Measurements from ENCODE around the gene KIF6. TPM values are rescaled to one million over a fixed set of nuclear protein-coding genes. Genes with fewer than 3 reads are reported as not detected.
A peak's percentile ranks its signal among the peaks of the same experiment; 100 is the strongest.

The KIF6 gene
- total RNA-seq, 4 donors from 2014 or later: 0.14 to 46.6 (median 0.48) TPM; not detected in 1

GRCh38 chr6:39614393-39614950 lies 110.7 kb downstream of the KIF6 start:
- Histone ChIP-seq H3K9me3 (no peaks in the 10 kb centered on the region), H3K4me1 (no peaks in the 10 kb centered on the region), H3K36me3 (no peaks in the 10 kb centered on the region), H3K27me3 (no peaks in the 10 kb centered on the region), H3K27ac (no peak overlapping the region), H3K4me3 (no peak overlapping the region)
- in situ Hi-C loops (cut with MboI; ENCODE audit: low pct_ligation_motif_present in 1 of 4, low pct_unique_long_range_greater_than_20kb in 1 of 4, low sequenced_read_pairs in 3 of 4): no loop called here
- 88 to 100% methylated on average over 2 of the region's 2 CpGs for WGBS, 2 donors (ENCODE audit: low coverage in 1 of 2)
- no peak for TF ChIP-seq POLR2A (IDR thresholded peaks at IDR 0.05)
- TF ChIP-seq CTCF (IDR thresholded peaks at IDR 0.05): no peak
- no peak for TF ChIP-seq EP300 (IDR thresholded peaks at IDR 0.05; ENCODE audit: low read depth)
- TF ChIP-seq POLR2AphosphoS5 (IDR thresholded peaks at IDR 0.05): no peak
- intact Hi-C loops (cut with DNase I; ENCODE audit: low total_unique reads): loop anchor here (10.0 kb wide), 1 partner anchor 910 kb away; the partner anchor contains the start of gene GLO1
- DNase-seq: no peak

GRCh38 chr6:39610221-39610620 lies 115.0 kb downstream of the KIF6 start:
- Histone ChIP-seq H3K9me3 (no peaks in the 10 kb centered on the region), H3K27ac (peak overlapping the region in 3 of 4 donors; percentile 3 to 25 (median 20)), H3K4me3 (no peak overlapping the region), H3K27me3 (no peaks in the 10 kb centered on the region), H3K36me3 (no peaks in the 10 kb centered on the region), H3K4me1 (no peaks in the 10 kb centered on the region)
- no peak for DNase-seq
- intact Hi-C loops (cut with DNase I; ENCODE audit: low total_unique reads): loop anchor here (10.0 kb wide), 1 partner anchor 905 kb away; the partner anchor contains the start of gene GLO1
- in situ Hi-C loops (cut with MboI; ENCODE audit: low pct_ligation_motif_present in 1 of 4, low pct_unique_long_range_greater_than_20kb in 1 of 4, low sequenced_read_pairs in 3 of 4): no loop called here
- 21 to 28% methylated on average over 3 of the region's 3 CpGs for WGBS, 2 donors (ENCODE audit: low coverage in 1 of 2)
- TF ChIP-seq EP300 (IDR thresholded peaks at IDR 0.05; ENCODE audit: low read depth): no peak
- no peak for TF ChIP-seq POLR2A (IDR thresholded peaks at IDR 0.05)
- TF ChIP-seq CTCF (IDR thresholded peaks at IDR 0.05): no peak
- no peak for TF ChIP-seq POLR2AphosphoS5 (IDR thresholded peaks at IDR 0.05)

GRCh38 chr6:39608652-39609345 lies 116.4 kb downstream of the KIF6 start:
- 83 to 100% methylated on average over 1 to 7 of the region's 7 CpGs for WGBS, 2 donors (ENCODE audit: low coverage in 1 of 2)
- H3K27ac ChIP-seq: no peak overlapping the region

More at GRCh38 chr6:39608652-39609345, 116.4 kb downstream of the KIF6 start:
- in situ Hi-C loops (cut with MboI; ENCODE audit: low pct_ligation_motif_present in 1 of 4, low pct_unique_long_range_greater_than_20kb in 1 of 4, low sequenced_read_pairs in 3 of 4) (no loop called here), intact Hi-C loops (cut with DNase I; ENCODE audit: low total_unique reads) (no loop called here)
- TF ChIP-seq POLR2AphosphoS5 (IDR thresholded peaks at IDR 0.05) (no peak), CTCF (IDR thresholded peaks at IDR 0.05) (no peak), EP300 (IDR thresholded peaks at IDR 0.05; ENCODE audit: low read depth) (no peak), POLR2A (IDR thresholded peaks at IDR 0.05) (no peak)
- H3K27me3 ChIP-seq: no peaks in the 10 kb centered on the region
- no peak for DNase-seq
- H3K36me3 ChIP-seq: no peaks in the 10 kb centered on the region
- H3K9me3 ChIP-seq: no peaks in the 10 kb centered on the region
- H3K4me3 ChIP-seq: no peak overlapping the region
- no peaks in the 10 kb centered on the region for H3K4me1 ChIP-seq
